GM21737 (cell line): ENCODE measurements around the gene CAPNS2.

ENCODE experiments used
- ATAC-seq: cut with Tn5 transposase; IDR thresholded peaks from one replicate; pipeline ENCODE4 v1.9.1; 2021; ENCODE audit warnings: mild to moderate bottlenecking, moderate library complexity; ENCODE audit not compliant: unreplicated experiment

CAPNS2 gene

DNA sequence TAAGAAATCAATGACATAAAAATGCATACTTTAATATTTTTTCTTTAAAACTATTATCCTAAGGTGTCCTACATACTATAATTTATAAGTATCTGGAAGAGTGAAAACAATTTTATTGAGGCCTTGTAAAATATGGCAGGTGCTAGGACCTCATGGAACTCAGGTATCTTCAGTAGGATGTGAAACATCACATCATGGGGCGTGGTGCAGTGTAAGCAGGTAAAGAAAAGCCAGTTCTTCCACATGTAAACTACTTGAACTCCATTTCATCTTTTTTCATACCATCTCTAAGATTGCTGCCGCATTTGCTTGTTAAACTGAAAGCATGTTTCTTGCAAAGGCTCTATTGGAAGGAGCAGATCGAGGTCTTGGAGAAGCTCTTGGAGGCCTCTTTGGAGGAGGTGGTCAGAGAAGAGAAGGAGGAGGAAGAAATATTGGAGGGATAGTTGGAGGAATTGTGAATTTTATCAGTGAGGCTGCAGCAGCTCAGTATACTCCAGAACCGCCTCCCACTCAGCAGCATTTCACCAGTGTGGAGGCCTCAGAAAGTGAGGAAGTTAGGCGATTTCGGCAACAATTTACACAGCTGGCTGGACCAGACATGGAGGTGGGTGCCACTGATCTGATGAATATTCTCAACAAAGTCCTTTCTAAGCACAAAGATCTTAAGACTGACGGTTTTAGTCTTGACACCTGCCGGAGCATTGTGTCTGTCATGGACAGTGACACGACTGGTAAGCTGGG is at the start of gene CAPNS2:
TSS of gene CAPNS2 (plus strand) at position 253 of the 744 bp plus-strand sequence. CDS start at position 326, 73 bp downstream.
- no peak for ATAC-seq

DNA sequence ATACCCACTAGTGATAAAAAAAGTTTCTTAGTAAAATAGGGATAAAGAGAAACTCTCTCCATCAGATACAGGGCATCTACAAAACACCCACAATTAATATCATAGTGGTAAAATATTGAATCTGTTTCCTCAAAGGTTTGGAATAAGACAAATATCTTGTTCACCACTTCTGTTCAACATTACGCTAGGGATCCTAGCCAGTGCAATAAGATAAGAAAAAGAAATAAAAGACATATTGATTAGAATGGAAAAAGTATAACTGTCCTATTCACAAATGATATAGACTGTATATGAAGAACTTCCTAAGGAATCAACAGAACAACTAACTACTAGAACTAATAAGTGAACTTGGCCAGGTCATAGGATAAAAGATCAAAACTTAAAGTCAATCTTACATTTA is 44.7 kb upstream of the CAPNS2 start:
- ATAC-seq, result no peak

DNA sequence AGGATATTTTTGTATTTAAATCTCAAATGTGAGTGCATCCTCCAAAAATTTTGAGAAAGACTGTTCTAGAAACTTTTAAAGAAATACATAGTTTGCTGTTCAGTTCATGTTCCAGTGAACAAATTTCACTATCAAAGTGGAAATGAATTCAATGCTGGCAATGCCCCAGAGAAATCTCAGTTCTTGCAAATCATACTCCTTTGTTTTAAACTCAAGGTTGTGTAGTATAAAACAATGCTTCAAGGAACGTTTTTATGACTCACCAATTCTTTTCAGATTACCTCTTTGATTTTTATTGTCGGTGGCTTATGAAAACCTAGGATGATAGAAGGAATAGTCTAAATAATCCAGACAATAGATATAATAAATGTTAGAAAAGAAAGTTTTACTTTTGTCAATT is 40.0 kb upstream of the CAPNS2 start:
- no peak for ATAC-seq

DNA sequence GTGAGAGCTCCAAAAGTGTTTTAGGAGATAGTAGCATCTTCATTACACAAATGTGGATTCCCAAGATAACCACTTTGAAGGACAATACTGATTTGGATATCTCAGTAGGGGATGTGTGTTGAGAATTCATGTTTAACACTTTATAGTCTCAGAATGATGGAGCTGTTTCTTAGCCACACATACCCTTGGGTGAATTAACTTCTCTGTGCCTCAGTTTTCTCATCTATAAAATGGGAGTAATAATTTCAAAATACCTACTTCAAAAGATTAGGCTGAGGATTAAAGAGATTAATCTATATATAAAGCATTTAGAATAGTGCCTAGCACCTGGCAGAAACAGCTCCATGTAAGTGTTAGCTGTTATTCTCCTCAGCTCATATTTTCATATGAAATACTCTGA is 38.6 kb upstream of the CAPNS2 start:
- no peak for ATAC-seq

DNA sequence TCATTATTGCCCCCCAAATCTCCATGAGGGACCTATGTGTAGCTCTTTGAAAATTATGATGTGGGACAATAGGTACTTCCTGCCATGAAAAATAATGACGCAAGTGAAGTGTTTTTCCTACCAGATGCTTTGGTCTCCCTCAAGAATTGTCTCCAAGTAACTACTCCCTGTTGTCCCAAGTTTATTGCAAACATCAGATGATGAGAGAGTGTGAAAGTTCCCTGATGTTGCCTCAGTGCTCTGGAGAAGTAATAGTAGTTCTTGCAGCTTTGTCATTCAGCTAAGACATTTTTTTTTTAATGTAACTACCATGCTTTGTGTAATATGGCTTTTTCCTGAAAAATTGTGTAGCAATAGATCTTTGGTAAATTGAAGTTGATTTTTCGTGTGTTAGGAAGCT is 37.5 kb upstream of the CAPNS2 start:
- no peak for ATAC-seq

DNA sequence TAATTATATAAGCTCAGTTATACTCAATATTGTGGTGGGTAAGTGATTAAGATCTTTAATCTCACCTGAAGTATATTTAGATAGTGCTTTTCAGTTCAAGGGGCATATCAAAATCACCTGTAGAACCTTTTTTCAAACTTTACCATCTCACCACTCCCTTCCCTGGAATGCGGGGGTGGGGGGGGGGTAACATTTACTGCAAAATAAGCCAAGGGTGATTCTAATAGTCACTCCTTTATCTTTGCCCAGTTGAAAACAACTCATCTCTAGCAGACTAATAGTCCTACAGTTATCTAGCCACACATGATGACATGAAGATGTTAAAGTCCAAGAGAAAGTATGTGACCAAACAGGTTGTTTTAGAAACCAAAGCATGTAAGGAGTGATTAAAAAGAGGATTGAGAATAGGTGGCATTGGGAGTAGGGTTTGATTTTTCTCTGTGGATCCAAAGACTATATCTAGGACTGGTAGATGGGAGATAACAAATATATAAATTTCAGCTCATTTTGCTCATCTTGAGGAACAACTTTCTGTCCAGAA is 36.1 kb upstream of the CAPNS2 start:
- ATAC-seq, result no peak

DNA sequence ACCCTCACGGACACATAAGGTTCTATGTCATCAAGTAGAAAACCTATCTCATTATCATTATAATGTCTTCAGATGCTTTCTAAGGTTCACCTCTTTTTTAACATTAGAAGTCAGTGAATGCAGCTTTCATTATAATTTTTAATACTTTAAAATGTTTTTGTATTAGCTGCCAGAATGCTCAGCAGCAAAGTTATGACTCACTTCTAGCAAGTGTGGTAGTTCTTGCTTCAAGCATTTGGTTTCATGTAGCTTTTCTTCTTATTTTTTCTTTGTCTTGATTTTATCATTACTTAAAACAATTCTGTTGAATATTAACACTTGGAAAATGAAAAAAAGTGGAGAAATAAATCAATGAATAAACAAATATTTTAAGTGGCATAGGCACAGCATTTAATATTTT is 34.3 kb upstream of the CAPNS2 start:
- no peak for ATAC-seq

DNA sequence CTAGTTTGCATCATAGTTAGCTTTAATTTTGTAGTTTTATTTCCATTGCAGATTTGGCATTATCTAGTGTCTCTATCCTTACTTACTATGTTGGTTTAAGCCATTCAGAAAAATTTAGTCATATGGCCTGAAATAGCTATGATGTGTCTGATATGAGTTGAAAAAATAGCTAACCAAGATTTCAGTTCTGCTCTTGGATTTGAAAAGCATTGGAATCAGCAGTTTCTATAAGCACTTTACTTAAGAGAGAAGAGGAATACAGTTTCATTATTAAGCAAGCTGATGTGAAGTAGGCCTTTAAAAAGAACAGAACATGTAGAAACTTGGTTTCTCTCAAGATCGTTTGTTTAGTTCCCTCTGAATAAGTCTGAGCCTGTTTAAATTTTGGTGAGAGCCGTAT is 31.7 kb upstream of the CAPNS2 start:
- no peak for ATAC-seq

DNA sequence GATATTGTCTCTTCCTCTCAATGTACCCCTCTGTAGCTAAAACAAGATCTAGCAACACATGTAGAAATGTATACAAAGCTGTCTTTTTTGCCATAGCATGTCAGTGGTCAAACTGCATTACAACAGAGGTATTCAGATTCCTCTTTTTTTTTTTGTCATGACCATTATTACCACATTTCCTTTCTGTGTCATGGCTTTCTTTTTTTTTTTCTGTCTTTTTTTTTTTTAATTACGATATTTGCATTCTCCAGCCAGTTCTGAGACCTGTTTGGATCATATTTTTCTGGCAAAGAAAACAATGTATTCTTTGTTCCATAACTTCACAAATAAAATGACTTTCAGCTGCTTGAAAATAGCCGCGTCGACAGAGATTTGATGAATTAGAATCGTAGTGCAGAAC is 27.4 kb upstream of the CAPNS2 start:
- no peak for ATAC-seq

DNA sequence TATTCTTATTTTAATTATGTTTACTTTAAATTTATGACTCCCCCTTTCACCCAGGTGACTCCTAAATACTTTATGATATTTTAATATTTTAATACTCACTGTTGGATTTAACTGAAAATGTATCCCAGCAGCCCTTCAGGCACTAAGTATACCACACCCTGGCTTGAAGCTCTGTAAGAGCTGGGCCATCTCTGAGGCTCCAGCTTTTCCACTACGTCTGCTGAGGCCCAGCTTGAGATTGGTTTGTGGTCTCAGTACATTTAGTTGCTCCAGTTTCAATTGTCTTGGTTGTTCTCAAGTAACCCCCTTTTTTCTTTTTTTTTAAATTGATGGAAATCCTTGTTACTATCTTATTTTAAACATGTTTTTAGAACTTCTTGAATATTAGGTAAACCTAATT is 27.0 kb upstream of the CAPNS2 start:
- no peak for ATAC-seq

DNA sequence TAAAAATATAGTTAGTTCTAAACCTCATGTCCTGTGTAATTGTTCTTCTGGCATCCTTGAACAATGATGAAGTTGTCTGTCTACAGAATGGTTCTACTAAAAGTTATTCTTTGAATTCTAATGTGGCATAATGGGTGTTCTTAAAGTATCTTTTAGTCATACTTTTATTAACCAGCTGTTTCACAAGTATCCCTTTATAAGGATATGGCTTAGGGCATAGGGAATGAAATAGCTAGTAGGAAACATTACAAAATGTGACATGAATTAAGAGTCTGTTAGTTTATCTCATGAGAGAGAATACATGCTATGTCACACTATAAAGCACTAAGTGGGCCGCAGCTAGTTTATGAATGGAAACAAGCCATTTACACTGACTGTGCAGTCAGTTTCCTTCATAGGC is 26.3 kb upstream of the CAPNS2 start:
- ATAC-seq, result no peak

DNA sequence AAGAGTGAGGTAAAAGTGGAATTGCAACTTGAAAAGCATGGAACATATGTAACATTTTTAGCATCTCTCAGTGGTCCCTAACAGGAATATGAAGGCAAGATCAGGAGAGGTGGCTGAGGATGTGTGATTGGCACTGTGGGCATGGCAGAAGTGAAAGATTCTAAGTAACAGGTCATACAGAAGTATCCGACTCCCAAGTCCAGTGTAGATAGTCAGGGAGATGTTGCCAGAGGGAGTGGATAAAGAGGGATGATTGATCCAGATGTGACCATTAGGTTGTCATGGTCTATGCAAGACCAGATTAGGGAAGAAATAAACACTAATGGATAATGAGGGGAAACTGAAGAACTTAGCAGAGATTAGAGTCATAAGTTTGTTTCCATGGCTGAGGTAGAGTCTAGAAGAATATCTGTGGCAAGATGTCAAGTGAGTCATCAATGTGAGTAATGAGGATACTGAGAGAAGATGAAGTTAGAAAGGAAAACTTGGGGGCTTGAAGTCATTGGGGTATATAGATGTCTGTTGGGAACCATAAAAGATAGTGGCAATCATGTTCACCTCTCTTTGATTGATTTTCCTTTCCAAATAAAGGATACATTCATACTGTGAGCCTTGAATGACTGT is 23.9 kb upstream of the CAPNS2 start:
- no peak for ATAC-seq

DNA sequence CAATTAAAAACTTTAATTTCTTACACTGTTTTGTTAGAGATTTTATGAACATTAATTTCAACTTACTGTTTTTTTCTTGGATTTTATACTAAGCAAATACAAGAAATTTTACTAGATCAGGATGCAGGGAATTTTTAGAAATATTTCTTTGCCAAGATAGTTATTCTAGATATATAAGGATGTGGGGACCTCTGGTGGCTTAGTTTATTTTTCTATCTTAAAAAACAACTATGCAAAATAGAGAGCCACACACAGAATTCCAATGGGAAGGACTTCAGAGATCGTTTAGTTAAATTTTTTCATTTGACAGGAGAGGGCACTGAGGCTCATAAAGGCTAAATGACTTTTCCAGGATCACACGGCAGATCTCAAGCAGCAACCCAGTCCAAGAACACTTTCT is 23.0 kb upstream of the CAPNS2 start:
- no peak for ATAC-seq

DNA sequence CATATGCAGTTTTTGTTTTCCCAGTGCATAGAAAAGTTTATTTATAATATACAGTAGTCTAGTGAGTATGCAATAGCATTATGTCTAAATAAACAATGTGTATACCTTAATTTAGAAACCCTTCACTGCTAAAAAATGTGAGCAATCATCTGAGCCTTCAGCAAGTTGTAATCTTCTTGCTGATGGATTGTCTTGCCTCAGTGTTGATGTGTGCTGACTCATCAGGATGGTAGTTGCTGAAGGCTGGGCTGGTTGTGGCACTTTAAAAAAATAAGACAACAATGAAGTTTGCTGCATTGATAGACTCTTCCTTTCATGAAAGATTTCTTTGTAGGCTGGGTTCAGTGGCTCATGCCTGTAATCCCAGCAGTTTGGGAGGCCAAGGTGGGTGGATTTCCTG is 13.9 kb upstream of the CAPNS2 start:
- ATAC-seq, result no peak

DNA sequence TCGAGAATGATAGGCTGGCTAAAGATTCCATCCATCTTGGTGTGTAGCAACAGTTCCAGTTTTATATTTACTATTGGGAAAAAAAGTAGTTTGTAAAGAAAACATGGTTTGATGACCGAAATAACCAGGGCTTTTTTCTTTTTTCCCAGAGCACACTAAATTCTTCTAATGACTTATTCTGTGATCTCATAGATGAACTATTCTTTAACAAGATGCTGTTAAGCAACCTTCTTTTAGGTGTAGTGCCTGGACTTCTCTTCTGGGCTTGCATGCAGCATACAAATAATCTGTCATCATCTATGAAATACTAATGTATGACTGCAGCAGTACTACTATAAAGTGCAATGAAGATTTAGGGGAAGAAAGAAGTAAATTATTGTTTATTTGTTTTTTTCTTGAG is 11.0 kb upstream of the CAPNS2 start:
- no peak for ATAC-seq

DNA sequence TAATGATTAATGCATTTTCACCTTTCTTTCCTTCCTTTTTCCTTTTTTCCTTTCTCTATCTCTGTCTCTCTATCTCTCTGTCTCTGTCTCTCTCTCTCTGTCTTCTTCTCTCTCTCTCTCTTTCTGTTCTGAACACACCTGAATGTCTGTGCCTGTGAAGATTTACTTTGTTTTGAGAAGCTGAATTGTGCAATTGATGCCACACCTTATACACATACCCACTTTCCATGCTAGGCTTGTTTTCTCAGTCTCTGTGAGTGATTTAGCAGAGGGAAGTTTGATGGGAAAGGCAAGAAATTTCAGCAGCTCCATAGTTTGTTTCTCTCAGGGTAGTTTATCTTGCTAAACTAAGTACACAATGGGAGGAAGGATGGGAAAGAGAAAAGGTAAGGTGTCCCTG is 9.3 kb upstream of the CAPNS2 start:
- ATAC-seq, result no peak

DNA sequence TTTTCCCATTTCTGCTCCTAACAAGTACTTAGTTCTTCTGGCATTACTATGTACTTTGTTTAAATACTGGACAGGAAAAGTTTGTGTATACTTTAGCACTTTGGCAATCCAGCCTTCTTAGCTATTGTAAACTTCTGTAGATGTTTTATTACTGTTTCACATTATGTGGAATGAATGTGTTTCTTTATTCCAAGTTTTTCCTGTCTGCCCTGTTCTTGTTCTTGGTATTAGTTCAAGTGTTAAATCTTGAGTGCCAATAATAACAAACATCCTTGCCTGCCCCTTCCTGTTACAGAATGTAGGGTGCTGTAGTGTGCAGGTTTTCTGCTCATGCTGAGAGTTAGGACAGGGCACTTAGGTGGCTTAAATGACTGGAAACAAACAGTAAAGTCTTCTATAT is 7.3 kb upstream of the CAPNS2 start:
- ATAC-seq, result no peak

DNA sequence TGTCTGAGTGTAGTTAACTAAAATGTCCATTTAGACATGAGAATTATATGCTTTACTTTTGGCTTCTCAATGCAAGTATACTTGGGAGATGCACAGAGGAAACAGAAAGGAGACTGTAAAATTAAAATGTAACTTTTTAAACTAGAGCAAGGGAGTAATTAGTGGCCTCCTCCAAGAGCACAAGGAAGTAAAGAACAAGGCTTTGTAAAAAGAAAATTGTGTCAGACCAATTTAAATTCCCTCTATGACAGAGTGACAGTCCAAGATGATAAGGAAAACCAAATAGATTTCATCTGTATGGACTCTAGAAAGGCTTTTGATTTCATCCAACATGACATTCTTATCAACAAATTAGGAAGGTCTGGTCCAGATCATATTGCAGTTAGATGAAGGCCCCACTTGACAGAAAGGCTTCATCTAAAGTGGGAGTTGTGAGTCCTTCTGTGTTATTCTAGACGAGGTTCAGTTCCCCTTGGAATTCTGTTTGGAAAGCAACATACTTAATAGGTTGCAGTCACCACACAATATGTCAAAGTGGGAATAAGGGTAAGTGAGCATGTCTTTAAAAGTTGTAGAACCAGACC is 6.5 kb upstream of the CAPNS2 start:
- no peak for ATAC-seq

DNA sequence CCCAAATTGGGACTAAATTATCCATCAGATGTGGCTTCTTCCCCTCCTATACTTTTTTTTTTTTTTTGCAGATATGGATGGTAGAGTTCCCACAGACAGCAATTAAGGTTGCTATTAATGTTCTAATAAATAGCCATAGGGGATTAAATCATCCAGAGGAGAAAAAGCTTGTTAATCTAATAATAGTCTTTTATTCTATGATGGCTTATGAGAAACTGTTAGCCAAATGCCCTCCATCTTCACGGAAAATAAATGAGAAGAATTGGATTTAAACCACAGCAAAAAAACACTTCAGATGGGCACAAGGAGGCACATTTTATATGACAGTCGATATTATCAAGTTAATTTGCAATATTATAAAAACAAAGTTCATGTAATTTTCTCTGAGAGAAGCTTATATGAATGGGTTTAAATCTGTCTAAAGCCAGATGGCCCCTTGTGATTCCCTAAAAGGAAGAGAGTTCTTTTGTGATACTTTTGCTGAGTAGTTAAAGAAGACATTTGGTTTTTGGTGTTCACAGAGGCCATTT is 5.1 kb upstream of the CAPNS2 start:
- ATAC-seq, result no peak

DNA sequence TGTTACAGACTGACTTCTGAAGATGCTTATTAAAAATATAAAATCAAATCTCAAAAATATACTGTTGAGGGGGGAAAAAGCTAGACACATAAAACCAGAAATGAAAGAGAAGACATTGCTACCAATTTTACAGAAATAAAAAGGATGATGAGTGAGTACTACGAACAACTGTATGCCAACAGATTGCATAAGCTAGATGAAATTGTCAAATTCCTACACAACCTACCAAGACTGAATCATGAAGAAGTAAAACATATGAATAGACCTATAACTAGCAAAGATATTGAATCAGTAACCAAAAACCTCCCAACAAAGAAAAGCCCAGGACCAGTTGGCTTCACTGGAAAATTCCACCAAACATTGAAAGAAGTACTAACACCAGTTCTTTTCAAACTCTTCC is 3.5 kb upstream of the CAPNS2 start:
- ATAC-seq, result no peak

DNA sequence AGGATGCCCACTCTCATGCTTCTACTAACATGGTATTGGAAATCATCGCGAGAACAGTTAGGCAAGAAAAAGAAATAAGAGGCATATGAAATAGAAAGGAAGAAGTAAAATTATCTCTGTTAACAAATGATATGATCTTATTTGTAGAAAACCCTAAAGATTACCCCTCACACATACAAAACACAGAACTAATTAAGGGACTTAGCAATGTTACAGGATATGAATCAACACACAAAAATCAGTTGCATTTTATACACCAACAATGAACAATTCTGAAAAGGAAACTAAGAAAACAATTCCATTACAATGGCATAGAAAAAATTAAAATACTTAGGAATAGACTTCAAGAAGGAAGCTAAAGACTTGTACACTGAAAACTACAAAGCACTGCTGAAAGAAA is 2.7 kb upstream of the CAPNS2 start:
- ATAC-seq, result no peak

DNA sequence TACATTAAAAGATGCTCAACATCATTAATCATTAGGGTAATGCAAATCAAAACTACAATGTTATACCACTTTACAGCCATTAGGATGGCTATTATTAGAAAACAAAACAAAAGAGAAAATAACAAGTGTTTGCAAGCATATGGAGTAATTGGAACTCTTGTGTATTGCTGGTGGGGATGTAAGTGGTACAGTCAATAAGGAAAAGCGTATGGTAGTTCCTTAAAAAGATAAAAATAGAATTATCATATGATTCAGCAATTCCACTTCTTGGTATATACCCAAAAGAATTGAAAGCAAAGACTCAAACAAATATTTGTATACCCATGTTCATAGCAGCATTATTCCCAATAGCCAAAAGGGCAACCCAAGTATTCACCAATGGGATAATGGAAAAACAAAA is 1.4 kb upstream of the CAPNS2 start:
- ATAC-seq, result no peak
